HG02571 (cell line): ENCODE measurements around the gene RBAK.
"Not testable (repeated sequence)": the region's sequence is repeated elsewhere in the genome, so short reads cannot be mapped to it uniquely, and the experiment has no call there.

ENCODE experiments used
- ATAC-seq: cut with Tn5 transposase; IDR thresholded peaks from one replicate; pipeline ENCODE4 v1.9.1; 2021; ENCODE audit warnings: mild to moderate bottlenecking, moderate library complexity; ENCODE audit not compliant: unreplicated experiment

RBAK gene

GRCh38 chr7:5045558-5046396 lies at the start of gene RBAK:
RBAK (plus strand) TSS chr7:5045860; CDS start chr7:5048077, 2,217 bp downstream.
- ATAC-seq: peak; percentile 100

GRCh38 chr7:4996696-4997222 lies 48.9 kb upstream of the RBAK start:
- no peak for ATAC-seq

- ATAC-seq: no peak
These were observed 47.4 kb upstream of the RBAK start for GRCh38 chr7:4998244-4998643.

GRCh38 chr7:4998910-4999309 lies 46.8 kb upstream of the RBAK start:
- ATAC-seq: no peak

- no peak for ATAC-seq
These were observed 46.2 kb upstream of the RBAK start for GRCh38 chr7:4999369-4999950.

- no peak for ATAC-seq
These were observed 44.7 kb upstream of the RBAK start for GRCh38 chr7:5001003-5001402.

GRCh38 chr7:5001911-5002310 lies 43.7 kb upstream of the RBAK start:
- ATAC-seq: no peak

- ATAC-seq: no peak
These were observed 40.6 kb upstream of the RBAK start for GRCh38 chr7:5005066-5005465.

- ATAC-seq: no peak
These were observed 32.7 kb upstream of the RBAK start for GRCh38 chr7:5012985-5013384.

GRCh38 chr7:5015936-5016335 lies 29.7 kb upstream of the RBAK start:
- not testable (repeated sequence) for ATAC-seq

- not testable (repeated sequence) for ATAC-seq
These were observed 28.0 kb upstream of the RBAK start for GRCh38 chr7:5017626-5018025.

GRCh38 chr7:5020098-5020497 lies 25.6 kb upstream of the RBAK start:
- ATAC-seq: no peak

GRCh38 chr7:5020976-5021550 lies 24.6 kb upstream of the RBAK start:
- ATAC-seq: not testable (repeated sequence)

- ATAC-seq: not testable (repeated sequence)
These were observed 22.0 kb upstream of the RBAK start for GRCh38 chr7:5023626-5024025.

GRCh38 chr7:5027796-5028410 lies 17.8 kb upstream of the RBAK start:
- ATAC-seq: not testable (repeated sequence)

GRCh38 chr7:5033186-5033585 lies 12.5 kb upstream of the RBAK start:
- not testable (repeated sequence) for ATAC-seq

- ATAC-seq: no peak
These were observed 10.4 kb upstream of the RBAK start for GRCh38 chr7:5035276-5035675.

GRCh38 chr7:5036446-5036845 lies 9.2 kb upstream of the RBAK start:
- no peak for ATAC-seq

GRCh38 chr7:5041047-5041446 lies 4.6 kb upstream of the RBAK start:
- ATAC-seq: no peak

- no peak for ATAC-seq
These were observed 2.0 kb upstream of the RBAK start for GRCh38 chr7:5043661-5044060.

- ATAC-seq: not testable (repeated sequence)
These were observed 705 bp downstream of the RBAK start for GRCh38 chr7:5046397-5046732.
